Left renal cortex interstitium (tissue), 4 donors: Measurements from ENCODE around the gene CALN1. TPM values are rescaled to one million over a fixed set of nuclear protein-coding genes. Genes with fewer than 3 reads are reported as not detected.
"Not testable (repeated sequence)": the region's sequence is repeated elsewhere in the genome, so short reads cannot be mapped to it uniquely, and the experiment has no call there.

Experiments used
- DNase-seq, 4 donors: peaks; one replicate each; pipeline ENCODE4 v3.0.0-alpha.2; 2013; ENCODE audit warnings: low read depth in 4 of 4, low spot score in 2 of 4, missing footprints in 1 of 4
- polyA plus RNA-seq, 4 donors: library from polyadenylated mRNA; unstranded; fragments of 120-200 nt; gene quantifications; one replicate each; pipeline ENCODE4 v1.2.1, GENCODE V29; 2013; ENCODE audit not compliant: insufficient read length in 4 of 4

The CALN1 gene
- polyA plus RNA-seq, result 1 to 10 TPM in 1 of 4 donors, under 1 TPM in 3; 0.61 to 1.1 (median 0.75) TPM

DNA sequence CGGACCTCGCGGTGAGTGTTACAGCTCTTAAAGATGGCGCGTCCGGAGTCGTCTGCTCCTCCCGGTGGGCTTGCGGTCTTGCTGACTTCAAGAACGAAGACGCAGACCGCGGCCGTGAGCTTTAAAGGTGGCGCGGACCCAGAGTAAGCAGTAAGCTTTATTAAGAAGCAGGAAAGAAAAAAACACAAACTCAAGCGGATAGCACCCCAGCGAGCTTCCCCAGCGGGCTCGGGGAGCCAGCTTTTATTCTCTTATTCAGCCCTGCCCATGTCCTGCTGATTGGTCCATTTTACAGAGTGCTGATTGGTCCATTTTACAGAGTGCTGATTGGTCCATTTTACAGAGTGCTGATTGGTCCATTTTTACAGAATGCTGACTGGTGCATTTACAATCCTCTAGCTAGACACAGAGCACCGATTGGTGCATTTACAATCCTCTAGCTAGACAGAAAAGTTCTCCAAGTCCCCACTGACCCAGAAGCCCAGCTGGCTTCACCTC, at the start of gene CALN1:
Gene CALN1, minus strand, starts transcription at position 218 of the 498 bp plus-strand sequence.
- not testable (repeated sequence) for DNase-seq

DNA sequence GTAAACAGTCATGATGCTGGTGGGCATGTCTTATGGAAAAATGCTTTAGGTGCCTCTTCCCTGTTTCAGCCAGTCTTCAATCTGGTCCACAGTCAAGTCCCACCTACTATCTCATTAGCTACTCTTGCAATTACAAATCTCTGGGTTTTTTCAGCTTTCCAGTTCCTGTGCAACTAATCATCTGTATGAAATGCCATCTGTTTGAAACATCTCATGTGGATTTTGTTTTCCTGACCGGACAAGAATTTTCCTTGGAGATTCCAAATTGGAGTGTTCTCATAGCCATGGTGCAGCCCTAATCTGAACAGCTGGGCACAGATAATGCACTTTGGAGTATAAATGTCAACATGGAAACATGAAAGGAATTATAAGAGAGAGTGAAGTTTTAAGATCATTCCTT, 41.3 kb upstream of the CALN1 start:
- no peak for DNase-seq

- no peak for DNase-seq
Observed at GRCh38 chr7:72447465-72448204, 35.5 kb upstream of the CALN1 start.

- DNase-seq, result no peak
Observed at GRCh38 chr7:72446591-72447462, 34.7 kb upstream of the CALN1 start.

DNA sequence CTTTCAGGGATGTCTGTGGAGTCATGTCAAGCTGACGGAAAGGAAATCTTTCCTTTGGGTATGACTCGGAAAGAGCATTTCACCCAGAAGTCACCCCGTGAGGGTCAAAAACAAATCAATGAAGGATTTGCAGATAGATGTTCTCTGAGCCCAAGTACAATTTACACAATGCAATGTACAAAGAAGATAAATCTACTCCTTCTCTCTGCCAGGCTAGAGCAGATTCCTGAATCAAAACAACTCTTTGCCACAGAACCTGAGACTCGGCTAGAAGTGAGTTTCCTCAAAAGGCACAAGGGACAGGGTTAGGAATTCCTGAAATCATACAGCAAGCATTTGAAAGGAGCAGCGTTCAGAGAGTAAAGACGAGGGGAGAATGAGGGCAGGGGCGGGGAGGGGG, 34.0 kb upstream of the CALN1 start:
- no peak for DNase-seq

DNA sequence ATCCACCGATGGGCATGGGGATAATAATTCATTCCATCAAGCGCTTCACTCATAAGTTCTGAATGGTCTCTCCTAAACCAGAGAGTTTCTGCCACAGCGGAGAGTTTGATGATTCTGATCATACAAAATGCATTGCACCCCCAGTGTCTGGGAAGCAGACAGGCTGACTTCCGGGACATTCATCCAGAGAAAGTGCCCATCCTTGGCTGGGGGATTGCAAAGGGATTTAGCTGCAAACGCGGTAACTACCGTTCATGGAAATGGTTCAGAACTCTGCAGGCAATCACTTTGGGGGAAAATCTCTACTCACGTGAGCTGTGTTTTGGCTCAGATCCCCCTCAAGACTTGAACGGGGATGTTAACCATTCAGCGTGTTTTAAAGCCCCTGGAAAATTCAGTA, 33.4 kb upstream of the CALN1 start:
- no peak for DNase-seq

DNA sequence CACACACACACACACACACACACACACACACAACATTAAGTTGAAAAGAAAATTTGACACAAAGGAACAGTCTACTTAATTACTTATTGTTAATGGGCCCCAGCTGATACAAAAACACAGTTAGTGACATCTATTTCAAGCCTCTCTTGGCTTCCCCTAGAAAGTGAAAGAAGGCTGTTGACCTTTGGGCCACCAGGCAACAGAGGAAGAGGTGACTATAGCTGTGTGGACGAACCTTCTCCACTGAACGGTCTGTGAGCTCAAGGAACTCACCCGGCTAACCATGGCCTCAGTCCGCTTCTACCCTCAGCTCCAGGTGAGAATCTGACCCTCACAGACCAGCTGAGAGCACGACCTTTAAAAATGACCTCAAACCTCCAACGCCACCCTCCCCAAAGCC, 32.9 kb upstream of the CALN1 start:
- no peak for DNase-seq

GRCh38 chr7:72444026-72444776, 32.1 kb upstream of the CALN1 start:
- no peak for DNase-seq

DNA sequence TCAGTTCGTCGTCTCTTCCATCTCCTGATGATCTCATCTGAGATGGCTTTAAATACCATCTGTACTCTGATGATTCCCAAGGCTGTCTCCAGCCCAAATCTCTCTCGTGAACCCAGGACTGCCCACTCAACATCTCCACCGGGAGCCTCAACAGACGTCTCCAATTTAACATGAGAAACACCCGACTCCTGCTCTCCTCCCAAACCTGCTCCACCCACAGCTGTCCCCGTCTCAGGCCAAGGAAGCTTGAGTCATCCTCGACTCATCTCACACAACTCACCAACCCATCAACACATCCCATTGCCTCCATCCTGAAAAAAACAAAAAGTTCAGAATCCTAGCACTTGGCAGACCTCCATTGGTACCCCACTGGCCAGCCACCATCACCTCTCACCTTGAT, 29.7 kb upstream of the CALN1 start:
- no peak for DNase-seq

DNA sequence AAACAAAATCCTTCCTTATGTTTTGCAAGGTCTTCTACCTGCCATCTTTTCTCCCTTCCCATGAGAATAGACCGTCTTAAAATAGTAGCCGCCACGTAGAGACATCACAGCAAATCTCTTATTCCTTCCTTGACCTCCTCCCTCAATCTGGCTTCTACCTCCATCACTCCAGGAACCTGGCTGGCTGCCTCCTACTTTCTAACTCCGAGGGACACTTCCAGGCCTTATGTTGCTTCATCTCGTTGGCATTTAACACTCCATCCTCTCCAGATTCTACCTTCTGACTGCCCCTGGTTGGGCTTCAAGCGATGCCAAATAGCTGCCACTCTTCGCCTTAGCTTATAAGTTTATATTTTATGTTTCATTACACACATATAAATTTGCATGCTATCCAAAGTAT, 26.4 kb upstream of the CALN1 start:
- no peak for DNase-seq

- no peak for DNase-seq
Observed at GRCh38 chr7:72437610-72438009, 25.5 kb upstream of the CALN1 start.

DNA sequence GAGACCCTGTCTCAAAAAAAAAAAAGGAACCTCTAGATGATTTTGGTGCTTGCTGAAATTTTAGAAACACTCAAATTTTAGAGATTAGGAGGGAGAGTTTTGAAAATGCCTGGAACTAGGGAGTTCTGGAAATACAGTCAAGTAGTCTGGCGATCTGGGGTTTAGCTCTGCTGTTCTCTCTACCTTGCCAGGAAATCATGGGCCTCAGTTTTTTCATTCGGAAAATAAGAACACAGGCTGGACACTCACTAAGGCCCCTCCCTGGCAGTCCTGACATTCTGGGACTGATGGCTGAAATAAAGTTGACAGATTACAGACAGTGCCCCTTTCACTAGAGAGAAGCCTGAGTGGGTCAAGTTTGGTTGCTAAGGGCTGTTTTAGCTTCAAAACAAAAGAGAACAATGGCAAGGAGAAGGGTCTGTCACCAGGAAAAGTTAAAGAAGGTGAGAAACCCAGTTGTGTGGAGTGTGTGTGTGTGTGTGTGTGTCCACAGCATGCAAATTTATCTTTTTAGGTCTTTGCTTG, 25.0 kb upstream of the CALN1 start:
- DNase-seq, result no peak

DNA sequence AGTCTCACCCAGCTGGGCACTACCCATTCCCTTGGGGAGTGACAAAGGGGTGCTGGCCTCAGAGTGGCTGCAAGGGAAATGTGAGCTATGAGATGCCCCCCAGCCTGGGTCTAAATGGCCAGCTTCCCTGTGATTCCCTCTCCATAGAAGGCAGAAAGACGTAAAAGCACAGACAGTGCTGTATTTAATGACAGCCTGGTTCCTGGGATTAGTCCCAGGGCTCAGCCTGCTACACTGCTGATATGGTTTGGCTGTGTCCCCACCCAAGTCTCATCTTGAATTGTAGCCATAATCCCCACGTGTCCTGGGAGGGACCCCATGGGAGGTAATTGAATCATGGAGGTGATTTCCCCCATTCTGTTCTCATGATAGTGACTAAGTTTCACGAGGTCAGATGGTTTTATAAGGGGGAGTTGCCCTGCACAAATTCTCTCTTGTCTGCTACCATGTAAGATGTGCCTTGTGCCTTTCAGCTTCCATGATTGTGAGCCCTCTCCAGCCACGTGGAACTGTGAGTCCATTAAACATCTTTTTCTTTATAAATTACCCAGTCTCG, 23.9 kb upstream of the CALN1 start:
- DNase-seq, result no peak

DNA sequence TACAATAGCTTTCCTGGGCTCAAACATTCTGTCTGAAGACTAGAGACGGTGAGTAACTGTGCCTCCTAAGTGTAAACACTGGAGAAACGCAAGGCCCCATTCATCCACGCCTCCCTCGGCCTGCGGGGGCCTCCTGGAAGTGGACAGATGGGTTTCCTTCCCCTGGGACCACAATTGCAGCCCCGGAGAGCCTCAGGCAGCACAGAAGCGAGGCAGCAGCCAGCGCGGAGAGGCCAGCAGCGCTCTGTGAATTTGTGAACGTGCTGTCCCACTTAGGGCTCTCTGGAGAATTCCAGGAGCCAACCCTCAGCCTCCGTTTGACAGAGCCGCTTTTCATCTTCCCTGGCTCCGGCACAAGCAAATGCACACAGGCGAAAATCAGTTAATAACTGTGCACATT, 23.2 kb upstream of the CALN1 start:
- DNase-seq, result no peak

DNA sequence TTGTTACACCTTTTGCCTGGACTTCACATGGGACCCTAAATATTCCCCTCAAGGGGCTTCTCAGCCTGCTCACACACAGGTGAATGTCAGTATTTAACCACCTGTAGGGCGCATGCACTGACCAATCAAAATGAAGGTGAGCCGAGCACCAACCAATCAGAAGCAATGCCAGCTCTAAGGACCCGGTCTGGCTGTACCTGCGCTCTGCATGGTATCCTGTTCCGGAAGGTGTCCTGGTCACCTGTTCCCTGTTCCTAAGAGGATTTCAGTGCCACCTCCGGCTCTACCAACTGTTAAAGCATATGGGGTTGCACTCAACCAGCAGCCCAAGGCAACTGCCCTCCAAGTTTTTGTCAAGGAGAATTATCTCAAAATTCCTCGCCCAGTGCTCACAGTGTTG, 18.4 kb upstream of the CALN1 start:
- no peak for DNase-seq

DNA sequence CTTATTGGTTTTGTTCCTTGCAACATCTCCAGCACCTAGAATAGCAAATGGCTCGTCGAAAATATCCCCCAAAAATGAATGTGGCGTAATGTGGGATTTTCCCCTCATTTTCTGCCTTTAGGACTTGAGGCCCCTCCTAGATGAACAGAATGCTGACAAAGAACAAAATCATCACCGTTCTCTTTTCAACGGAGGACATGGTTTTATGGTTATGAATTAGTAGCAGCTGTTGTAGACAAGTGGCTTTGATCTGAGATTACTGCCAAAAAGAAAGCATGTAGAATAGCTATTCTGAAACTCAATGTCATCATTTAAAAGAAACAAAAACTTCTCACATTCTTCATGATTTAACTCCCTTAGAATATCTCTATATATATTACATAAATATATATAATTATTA, 17.2 kb upstream of the CALN1 start:
- no peak for DNase-seq

DNA sequence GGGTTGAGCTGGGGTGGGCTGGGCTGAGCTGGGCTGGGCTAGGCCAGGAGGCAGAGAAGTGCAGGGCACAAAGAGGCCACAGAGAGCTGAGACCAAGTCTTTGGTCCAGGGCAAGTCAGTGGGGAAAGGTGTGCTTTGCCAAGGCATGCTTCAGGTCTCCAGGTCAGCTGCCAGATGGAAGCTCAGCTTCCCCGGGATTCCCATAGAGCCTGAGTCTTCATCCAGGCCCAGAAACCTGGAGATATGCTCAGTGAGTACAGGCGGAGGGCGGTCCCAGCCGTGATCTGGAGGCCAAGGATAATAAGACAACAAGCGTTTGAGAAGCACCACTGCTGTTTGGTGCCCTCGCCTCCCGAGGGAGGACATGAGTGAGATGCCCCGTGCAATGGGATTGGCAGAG, 4.7 kb upstream of the CALN1 start:
- no peak for DNase-seq

DNA sequence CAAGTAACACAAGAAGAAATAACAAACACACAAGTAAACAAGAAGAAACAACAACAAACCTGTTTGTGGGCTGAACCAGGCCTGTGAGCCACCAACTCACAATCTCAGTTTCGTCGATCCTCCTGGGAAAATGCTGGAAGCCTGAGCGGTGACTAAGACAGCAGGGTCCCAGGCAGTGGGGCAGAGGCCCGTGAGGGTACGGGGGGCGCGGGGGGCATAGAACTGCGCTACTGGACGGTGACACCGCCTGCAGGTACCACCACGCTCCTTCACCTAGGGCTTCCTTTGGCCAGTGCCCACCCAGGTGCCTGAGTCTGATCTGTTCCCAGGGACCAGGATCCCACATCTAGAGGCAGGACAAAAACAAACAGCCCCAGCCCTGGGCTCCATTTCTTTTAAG, 3.4 kb upstream of the CALN1 start:
- DNase-seq, result no peak

DNA sequence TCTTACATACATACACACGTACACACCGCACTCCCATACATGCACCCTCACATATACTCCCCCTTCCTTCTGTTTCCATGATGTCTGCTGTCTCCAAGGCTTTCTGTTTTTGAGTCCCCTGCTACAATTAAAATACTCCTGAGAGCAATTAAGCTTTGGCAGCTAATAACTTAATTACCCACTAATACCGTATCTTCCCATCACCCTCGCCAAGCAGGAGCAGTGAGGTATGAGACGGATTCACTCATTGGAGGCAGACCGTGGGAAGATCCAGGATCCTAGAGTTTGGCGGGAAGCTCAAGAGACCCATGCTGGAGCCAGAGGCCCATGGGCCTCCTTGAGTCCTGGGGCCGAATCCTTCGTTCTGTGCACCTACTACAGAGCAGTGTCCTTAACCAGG, 1.7 kb upstream of the CALN1 start:
- DNase-seq, result no peak

GRCh38 chr7:72413290-72413689, 1.2 kb upstream of the CALN1 start:
- DNase-seq, result no peak
